CD4-positive, alpha-beta T cell treated with Interleukin-10 for 1 hour (primary cell): ENCODE measurements around the gene OGFOD2.

Source experiments
- DNase-seq: peaks from one replicate; pipeline ENCODE4 v3.0.0-alpha.2; 2020

OGFOD2 gene

GRCh38 chr12:122977655-122978392 lies 2.8 kb downstream of the OGFOD2 start:
- DNase-seq: no peak

- DNase-seq: no peak
Measured at GRCh38 chr12:122978507-122978955, 3.5 kb downstream of the OGFOD2 start.

GRCh38 chr12:122979001-122979907 lies 4.2 kb downstream of the OGFOD2 start:
- DNase-seq: no peak

- DNase-seq: no peak
Measured at GRCh38 chr12:122979908-122980182, 4.8 kb downstream of the OGFOD2 start.

GRCh38 chr12:122980183-122981035 lies 5.4 kb downstream of the OGFOD2 start, which contains the start of gene ARL6IP4:
Gene ARL6IP4 (plus strand): TSS chr12:122980681. CDS start chr12:122981140, 459 bp downstream.
- DNase-seq: peak; percentile 67

GRCh38 chr12:122981036-122981471 lies 6.0 kb downstream of the OGFOD2 start:
- no peak for DNase-seq

- no peak for DNase-seq
Measured at GRCh38 chr12:122981587-122982476, 6.8 kb downstream of the OGFOD2 start.

GRCh38 chr12:122982477-122982815 lies 7.4 kb downstream of the OGFOD2 start:
- DNase-seq: no peak

- DNase-seq: no peak
Measured at GRCh38 chr12:122982963-122983788, 8.1 kb downstream of the OGFOD2 start.

GRCh38 chr12:122983789-122984515 lies 8.9 kb downstream of the OGFOD2 start:
- DNase-seq: no peak

GRCh38 chr12:122984612-122985337 lies 9.7 kb downstream of the OGFOD2 start:
- no peak for DNase-seq

GRCh38 chr12:122985338-122986257 lies 10.6 kb downstream of the OGFOD2 start:
- no peak for DNase-seq

- DNase-seq: no peak
Measured at GRCh38 chr12:122986258-122986871, 11.3 kb downstream of the OGFOD2 start.

GRCh38 chr12:122987086-122987951 lies 12.3 kb downstream of the OGFOD2 start:
- DNase-seq: no peak

GRCh38 chr12:122988036-122988435 lies 13.0 kb downstream of the OGFOD2 start:
- no peak for DNase-seq

GRCh38 chr12:122988612-122989212 lies 13.7 kb downstream of the OGFOD2 start:
- no peak for DNase-seq
